Thoracic aorta (tissue), 2 donors: Measurements from ENCODE around the gene GALM. TPM values are rescaled to one million over a fixed set of nuclear protein-coding genes. Genes with fewer than 3 reads are reported as not detected.
A peak's percentile ranks its signal among the peaks of the same experiment; 100 is the strongest.

Source experiments
- ATAC-seq: fragments of 150-250 bp; one replicate; pipeline ENCODE4 v1.8.0; 2017; ENCODE audit warnings: low read depth; ENCODE audit not compliant: insufficient number of reproducible peaks, low FRiP score
- DNase-seq: peaks from one replicate; pipeline ENCODE4 v3.0.0-alpha.2; 2020; ENCODE audit warnings: low spot score
- H3K27ac ChIP-seq, 2 donors: fragments of 200-600 bp; sonication (generic); 1 replicate in 1 of 2; 2 replicates in 1 of 2; pipeline ENCODE4 v1.5.1; 2016; ENCODE audit warnings: mild to moderate bottlenecking in 2 of 2, moderate library complexity in 2 of 2
- H3K27me3 ChIP-seq: fragments of 200-600 bp; sonication (generic); replicated peaks from 2 replicates; pipeline ENCODE4 v1.6.0; 2016; ENCODE audit warnings: mild to moderate bottlenecking; ENCODE audit not compliant: insufficient read depth
- H3K36me3 ChIP-seq: fragments of 200-600 bp; sonication (generic); one replicate; pipeline ENCODE4 v1.5.1; 2016
- H3K4me1 ChIP-seq, 2 donors: fragments of 200-600 bp; sonication (generic); 1 replicate in 1 of 2; 2 replicates in 1 of 2; pipeline versions ENCODE4 v1.5.1 to v1.6.0; 2016; ENCODE audit warnings: low read depth in 2 of 2, mild to moderate bottlenecking in 1 of 2; ENCODE audit not compliant: control insufficient read depth in 1 of 2
- H3K4me3 ChIP-seq: fragments of 200-600 bp; sonication (generic); 2 replicates; pipeline ENCODE4 v1.5.1; 2016; ENCODE audit warnings: mild to moderate bottlenecking
- H3K9me3 ChIP-seq: fragments of 200-600 bp; sonication (generic); 2 replicates; pipeline ENCODE4 v1.5.1; 2016
- total RNA-seq, 2 donors: library from RNA; depleted of rRNA; stranded (reverse); fragments of >200 nt; gene quantifications; one replicate each; pipeline versions ENCODE4 v1.1.0 to v1.2.3, GENCODE V29; 2016
- TF ChIP-seq, protein P1 (sequence below): fragments of 200-600 bp; sonication (generic); IDR thresholded peaks from one replicate; pipeline ENCODE4 v1.5.1; 2019; ENCODE audit warnings: antibody characterized with exemption

Gene GALM
- total RNA-seq, 2 donors from 2014 or later, result 19.5 to 25.1 TPM

DNA sequence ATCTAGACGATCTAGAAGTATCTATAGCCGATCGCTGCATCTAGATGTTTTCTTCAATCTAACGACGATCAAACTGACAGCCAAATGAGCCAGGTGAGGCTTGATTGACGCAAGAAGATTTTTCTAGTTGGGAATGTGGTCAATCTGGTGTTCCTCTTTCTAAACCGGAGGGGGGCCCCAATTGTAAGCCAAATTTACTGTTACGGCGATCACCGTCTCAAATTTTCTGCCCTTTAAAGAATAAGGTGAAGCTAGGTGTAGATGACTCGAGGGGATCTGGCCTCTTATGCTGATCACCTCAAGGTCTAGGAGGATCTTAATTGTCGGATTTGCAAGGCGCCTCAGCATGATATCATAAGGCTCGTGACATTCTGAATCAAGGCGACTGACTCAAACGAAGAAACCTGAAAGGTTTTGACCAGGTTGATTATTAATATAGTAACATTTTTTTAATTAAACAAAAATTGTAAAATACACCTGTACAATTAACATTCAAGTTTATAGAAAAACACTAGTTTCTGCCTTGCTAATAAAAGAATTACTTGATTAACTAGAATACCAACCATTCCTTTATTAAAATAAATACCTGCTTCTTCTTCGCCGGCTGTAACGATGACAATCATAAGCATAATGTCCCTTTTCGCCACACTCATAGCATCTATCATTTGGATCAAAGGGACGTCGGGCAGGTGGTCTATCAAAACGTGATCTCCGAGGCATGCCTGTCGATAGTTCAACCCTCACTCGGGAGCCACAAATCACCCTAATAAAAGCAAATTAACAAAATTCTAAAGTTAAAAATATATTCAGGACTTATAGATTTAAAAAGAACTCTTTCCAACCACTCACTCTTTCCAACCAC lies 83.3 kb downstream of the GALM start:
- no peaks in the 10 kb centered on the region for H3K27me3 ChIP-seq
- no peak overlapping the region for H3K27ac ChIP-seq
- H3K36me3 ChIP-seq, result peaks cover 46% of the 10 kb centered on the region
- peaks cover 29 to 56% of the 10 kb centered on the region in 2 donors for H3K4me1 ChIP-seq
- TF ChIP-seq, protein P1, sequence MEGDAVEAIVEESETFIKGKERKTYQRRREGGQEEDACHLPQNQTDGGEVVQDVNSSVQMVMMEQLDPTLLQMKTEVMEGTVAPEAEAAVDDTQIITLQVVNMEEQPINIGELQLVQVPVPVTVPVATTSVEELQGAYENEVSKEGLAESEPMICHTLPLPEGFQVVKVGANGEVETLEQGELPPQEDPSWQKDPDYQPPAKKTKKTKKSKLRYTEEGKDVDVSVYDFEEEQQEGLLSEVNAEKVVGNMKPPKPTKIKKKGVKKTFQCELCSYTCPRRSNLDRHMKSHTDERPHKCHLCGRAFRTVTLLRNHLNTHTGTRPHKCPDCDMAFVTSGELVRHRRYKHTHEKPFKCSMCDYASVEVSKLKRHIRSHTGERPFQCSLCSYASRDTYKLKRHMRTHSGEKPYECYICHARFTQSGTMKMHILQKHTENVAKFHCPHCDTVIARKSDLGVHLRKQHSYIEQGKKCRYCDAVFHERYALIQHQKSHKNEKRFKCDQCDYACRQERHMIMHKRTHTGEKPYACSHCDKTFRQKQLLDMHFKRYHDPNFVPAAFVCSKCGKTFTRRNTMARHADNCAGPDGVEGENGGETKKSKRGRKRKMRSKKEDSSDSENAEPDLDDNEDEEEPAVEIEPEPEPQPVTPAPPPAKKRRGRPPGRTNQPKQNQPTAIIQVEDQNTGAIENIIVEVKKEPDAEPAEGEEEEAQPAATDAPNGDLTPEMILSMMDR, result no peak
- H3K9me3 ChIP-seq, result no peaks in the 10 kb centered on the region
- H3K4me3 ChIP-seq, result peak overlapping the region; percentile 93
- DNase-seq, result no peak
- no peak for ATAC-seq

DNA sequence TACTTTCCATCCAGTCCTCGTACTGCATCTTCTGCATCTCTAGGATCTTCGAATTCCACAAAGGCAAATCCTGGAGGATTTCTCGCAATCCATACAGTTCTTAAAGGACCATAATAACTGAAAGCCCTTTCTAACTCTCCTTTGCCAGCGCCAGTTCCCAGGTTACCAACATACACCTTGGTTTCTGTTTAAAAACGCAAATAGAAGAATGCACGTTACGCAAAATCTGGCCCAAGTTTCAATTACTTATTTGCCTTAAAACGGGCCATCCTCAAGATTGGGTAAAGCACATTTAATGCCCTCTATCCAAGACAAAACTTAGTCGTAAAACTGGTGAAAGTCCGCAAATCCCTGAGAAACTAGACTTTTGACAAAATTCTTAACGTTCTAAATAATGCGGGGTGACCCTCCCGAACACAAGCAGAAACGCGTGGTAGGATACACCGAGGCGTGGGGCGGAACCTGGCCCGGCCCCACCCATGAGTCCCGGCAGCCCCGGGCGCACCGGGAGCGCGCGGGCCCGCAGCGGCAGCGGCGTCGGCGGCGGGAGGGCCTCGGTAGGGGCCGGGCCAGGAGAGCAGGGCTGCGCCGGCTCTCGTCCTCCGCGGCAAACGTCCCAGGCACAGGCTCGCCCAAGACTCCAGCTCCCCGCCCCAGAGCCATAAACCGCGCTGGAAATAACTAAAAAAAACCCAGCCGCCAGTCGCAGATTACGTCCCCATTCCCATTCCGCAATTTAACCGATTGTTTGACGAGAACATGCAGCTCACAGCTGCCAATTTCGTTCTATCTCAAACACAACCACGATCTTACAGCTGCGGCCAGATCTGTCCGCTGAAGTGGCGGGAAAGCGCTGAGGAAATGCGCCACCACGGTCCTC lies 84.3 kb downstream of the GALM start:
- H3K27ac ChIP-seq, result peak overlapping the region; percentile 95 to 97
- ATAC-seq (peak; percentile 40), DNase-seq (no peak)
- peaks cover 29 to 52% of the 10 kb centered on the region in 2 donors for H3K4me1 ChIP-seq
- H3K36me3 ChIP-seq, result peaks cover 36% of the 10 kb centered on the region
- TF ChIP-seq, protein P1, result no peak
- H3K4me3 ChIP-seq, result peak overlapping the region; percentile 93
- no peaks in the 10 kb centered on the region for H3K27me3 ChIP-seq
- H3K9me3 ChIP-seq, result no peaks in the 10 kb centered on the region

DNA sequence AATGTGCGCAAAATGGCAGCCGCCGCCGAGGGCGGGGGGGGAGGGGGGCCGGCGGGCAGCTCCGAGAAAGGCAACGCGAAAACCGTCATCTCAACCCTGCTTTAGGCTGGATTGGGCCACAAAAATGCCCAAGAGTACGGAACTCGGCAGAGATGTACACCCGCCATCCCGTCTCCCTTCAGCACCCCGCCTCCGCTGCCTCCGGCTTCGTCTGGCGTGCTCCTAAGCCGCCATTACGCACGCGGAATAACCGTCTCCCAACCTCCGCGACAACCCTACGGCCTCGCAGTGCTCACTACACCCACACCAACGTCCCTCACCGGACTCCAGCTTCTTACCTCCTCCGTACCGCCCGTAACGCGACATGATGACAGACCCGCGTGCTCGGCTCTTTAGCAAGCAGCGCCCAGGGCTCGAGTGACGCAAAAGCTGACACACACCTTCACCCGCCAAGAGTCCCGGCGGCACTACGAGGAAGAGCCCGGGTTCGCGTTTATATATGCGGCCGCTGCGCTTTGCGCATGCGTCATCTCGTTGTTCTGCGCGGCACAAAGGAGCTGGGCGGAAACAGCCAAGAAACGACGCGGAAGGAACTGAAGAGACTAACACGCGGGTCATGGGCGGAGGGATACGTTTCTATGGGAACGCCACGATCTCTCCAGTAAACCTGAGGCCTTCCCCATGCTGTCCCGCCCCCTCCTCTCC lies 85.1 kb downstream of the GALM start, which contains the start of gene SRSF7:
Gene SRSF7, minus strand, starts transcription at position 471 of the 705 bp plus-strand sequence. Its CDS starts 105 bp downstream, at position 366.
- H3K36me3 ChIP-seq, result peaks cover 30% of the 10 kb centered on the region
- TF ChIP-seq, protein P1, result no peak
- H3K27me3 ChIP-seq, result no peaks in the 10 kb centered on the region
- peaks cover 28 to 51% of the 10 kb centered on the region in 2 donors for H3K4me1 ChIP-seq
- peak within 1 kb of the TSS; percentile 93 for H3K4me3 ChIP-seq
- ATAC-seq (peak; percentile 96), DNase-seq (peak; percentile 96)
- H3K27ac ChIP-seq, result peak within 1 kb of the TSS; percentile 95 to 97
- H3K9me3 ChIP-seq, result no peaks in the 10 kb centered on the region

DNA sequence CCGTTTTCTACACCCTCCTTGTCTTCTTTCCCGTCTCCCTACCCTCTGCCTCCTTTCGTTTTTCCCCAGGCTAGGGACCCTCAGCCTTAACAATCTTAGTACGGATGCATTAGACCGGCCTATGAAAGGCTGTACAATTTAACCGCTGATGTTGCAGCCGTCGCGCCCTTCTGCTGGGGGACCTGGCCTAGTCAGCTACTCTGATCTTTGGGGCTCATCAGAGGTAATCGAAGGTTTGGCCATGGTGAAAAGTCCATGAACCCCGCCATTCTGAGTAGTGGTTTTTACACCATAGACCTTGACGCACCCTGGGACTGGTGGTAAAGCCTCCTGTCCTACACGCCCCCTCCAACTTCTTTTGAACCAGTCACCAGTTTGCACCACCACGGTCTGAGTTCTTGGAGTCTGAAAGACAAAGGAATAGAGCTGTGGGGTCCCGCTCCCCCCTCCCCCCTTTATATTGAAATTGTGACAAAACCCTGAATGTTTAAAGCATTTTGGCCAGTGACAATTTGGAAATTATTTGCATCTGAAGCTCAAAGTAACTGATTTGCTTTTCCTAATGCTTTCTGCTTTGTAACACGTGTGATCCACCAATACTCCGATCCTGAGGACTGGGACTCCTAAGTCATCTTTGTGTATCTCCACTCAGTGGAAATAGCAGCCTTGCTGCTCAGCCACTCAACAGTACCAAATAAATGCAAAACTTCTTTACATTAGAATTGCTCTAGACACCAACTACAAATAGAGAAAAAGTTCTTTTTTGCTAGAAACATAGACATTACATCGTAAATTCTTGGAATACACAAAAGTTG lies 85.9 kb downstream of the GALM start:
- H3K9me3 ChIP-seq, result no peaks in the 10 kb centered on the region
- DNase-seq (no peak), ATAC-seq (no peak)
- H3K27me3 ChIP-seq, result no peaks in the 10 kb centered on the region
- peak overlapping the region; percentile 95 to 97 for H3K27ac ChIP-seq
- peak overlapping the region; percentile 93 for H3K4me3 ChIP-seq
- peaks cover 23% of the 10 kb centered on the region for H3K36me3 ChIP-seq
- TF ChIP-seq, protein P1, result no peak
- H3K4me1 ChIP-seq, result peaks cover 21 to 44% of the 10 kb centered on the region in 2 donors
